HEK293 (cell line): ENCODE data around the gene JAK3.
"Not testable (repeated sequence)": the region's sequence is repeated elsewhere in the genome, so short reads cannot be mapped to it uniquely, and the experiment has no call there.

Experiments
- CTCF ChIA-PET: fragments of 350-600 bp; formaldehyde crosslinking; extraction: SDS; loops from one replicate; lab custom pipeline; 2021; ENCODE audit warnings: antibody characterized with exemption; lab: Yijun Ruan, JAX
- POLR2A ChIA-PET: fragments of 300-600 bp; formaldehyde crosslinking; extraction: SDS; loops from one replicate; lab custom pipeline; 2020; ENCODE audit warnings: antibody characterized with exemption, inconsistent platforms; lab: Yijun Ruan, JAX
- H3K27ac ChIP-seq: fragments of 200-500 bp; sonication (Bioruptor generic); 2 replicates; pipeline ENCODE4 v1.5.1; 2014; ENCODE audit warnings: low read depth, low read length, control low read depth, inconsistent platforms; ENCODE audit errors: extremely low read depth
- H3K36me3 ChIP-seq, 2 experiments: fragments of 200-500 bp in 1 of 2; sonication (Bioruptor generic) in 1 of 2; 1 replicate in 1 of 2; 2 replicates in 1 of 2; pipeline ENCODE4 v1.5.1; 2014 to 2017; ENCODE audit warnings: inconsistent platforms in 2 of 2, low read length in 2 of 2; ENCODE audit not compliant: control insufficient read depth in 2 of 2, insufficient read depth in 1 of 2
- H3K4me1 ChIP-seq: fragments of 200-500 bp; sonication (Bioruptor generic); 2 replicates; pipeline ENCODE4 v1.5.1; 2014; ENCODE audit warnings: mild to moderate bottlenecking, low read length, inconsistent platforms; ENCODE audit not compliant: control insufficient read depth, insufficient read depth
- H3K4me3 ChIP-seq: 2 replicates; pipeline ENCODE4 v1.5.1; 2011; ENCODE audit warnings: low read depth, mild to moderate bottlenecking, control low read depth, low read length, moderate library complexity
- H3K9me3 ChIP-seq: fragments of 200-500 bp; sonication (Bioruptor generic); 2 replicates; pipeline ENCODE4 v1.5.1; 2014; ENCODE audit warnings: low read depth, low read length, inconsistent platforms; ENCODE audit not compliant: control insufficient read depth, insufficient read depth
- MZF1 ChIP-seq: fragments of 450-650 bp; formaldehyde crosslinking; IDR thresholded peaks from 2 replicates; pipeline ENCODE4 v1.5.1; 2017; ENCODE audit warnings: missing biosample characterization, missing genetic modification characterization, borderline replicate concordance
- SALL2 ChIP-seq: fragments of 450-650 bp; formaldehyde crosslinking; IDR thresholded peaks from 2 replicates; pipeline ENCODE4 v1.5.0; 2017; ENCODE audit warnings: missing biosample characterization, mild to moderate bottlenecking, missing genetic modification characterization, borderline replicate concordance
- SP7 ChIP-seq: fragments of 450-650 bp; formaldehyde crosslinking; IDR thresholded peaks from 2 replicates; pipeline ENCODE4 v1.5.1; 2016; ENCODE audit warnings: missing biosample characterization, missing genetic modification characterization
- ZBTB20 ChIP-seq: fragments of 450-650 bp; formaldehyde crosslinking; IDR thresholded peaks from 2 replicates; pipeline ENCODE4 v1.5.1; 2016; ENCODE audit warnings: missing biosample characterization, missing genetic modification characterization
- ZNF335 ChIP-seq: fragments of 450-650 bp; formaldehyde crosslinking; conservative IDR thresholded peaks from 2 replicates; pipeline ENCODE4 v1.5.1; 2016; ENCODE audit warnings: missing biosample characterization, missing genetic modification characterization
- ZNF416 ChIP-seq: fragments of 450-650 bp; formaldehyde crosslinking; IDR thresholded peaks from 2 replicates; pipeline ENCODE4 v1.5.1; 2016; ENCODE audit warnings: missing biosample characterization, missing genetic modification characterization
- ZNF530 ChIP-seq: fragments of 450-650 bp; formaldehyde crosslinking; IDR thresholded peaks from 2 replicates; pipeline ENCODE4 v1.5.1; 2016; ENCODE audit warnings: low read depth, missing biosample characterization, missing genetic modification characterization
- ZNF560 ChIP-seq: fragments of 450-650 bp; formaldehyde crosslinking; IDR thresholded peaks from 2 replicates; pipeline ENCODE4 v1.5.1; 2017; ENCODE audit warnings: missing biosample characterization, missing genetic modification characterization, borderline replicate concordance
- ZNF621 ChIP-seq: fragments of 450-650 bp; formaldehyde crosslinking; IDR thresholded peaks from 2 replicates; pipeline ENCODE4 v1.5.1; 2017; ENCODE audit warnings: missing biosample characterization, missing genetic modification characterization
- TF ChIP-seq, protein P1 (sequence below): fragments of 450-650 bp; formaldehyde crosslinking; IDR thresholded peaks from 2 replicates; pipeline ENCODE4 v1.5.1; 2017; ENCODE audit warnings: missing biosample characterization, missing genetic modification characterization
- TF ChIP-seq, protein P2 (sequence below): fragments of 450-650 bp; formaldehyde crosslinking; IDR thresholded peaks from 2 replicates; pipeline ENCODE4 v1.5.1; 2016; ENCODE audit warnings: missing biosample characterization, missing genetic modification characterization
- TF ChIP-seq, protein P3 (sequence below): fragments of 450-650 bp; formaldehyde crosslinking; IDR thresholded peaks from 2 replicates; pipeline ENCODE4 v1.5.1; 2016; ENCODE audit warnings: missing biosample characterization, missing genetic modification characterization

Gene JAK3

DNA sequence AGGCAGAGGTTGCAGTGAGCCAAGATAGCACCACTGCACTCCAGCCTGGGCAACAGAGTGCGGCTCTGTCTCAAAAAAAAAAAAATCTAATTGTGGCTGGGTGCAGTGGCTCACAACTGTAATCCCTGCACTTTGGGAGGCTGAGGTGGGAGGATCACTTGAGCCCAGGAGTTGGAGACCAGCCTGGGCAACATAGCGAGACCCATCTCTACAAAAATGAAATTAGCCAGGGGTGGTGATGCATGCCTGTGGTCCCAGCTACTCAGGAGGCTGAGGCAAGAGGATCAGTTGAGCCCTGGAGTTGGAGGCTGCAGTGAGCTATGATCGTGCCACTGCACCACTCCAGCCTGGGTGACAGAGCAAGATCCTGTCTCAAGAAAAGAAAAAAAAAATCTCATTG lies 49.2 kb downstream of the JAK3 start:
- POLR2A ChIA-PET: interaction anchor here (0.6 kb wide), 1 partner anchor 27 kb away, joined by 3 read pairs; no protein-coding TSS in a partner anchor
- H3K36me3 ChIP-seq, H3K27ac ChIP-seq, H3K9me3 ChIP-seq, H3K4me3 ChIP-seq, H3K4me1 ChIP-seq: not testable (repeated sequence)
- CTCF ChIA-PET: interaction anchor here (0.6 to 0.8 kb wide), 2 partner anchors 13 to 320 kb away, joined by 3 read pairs; no protein-coding TSS in a partner anchor

DNA sequence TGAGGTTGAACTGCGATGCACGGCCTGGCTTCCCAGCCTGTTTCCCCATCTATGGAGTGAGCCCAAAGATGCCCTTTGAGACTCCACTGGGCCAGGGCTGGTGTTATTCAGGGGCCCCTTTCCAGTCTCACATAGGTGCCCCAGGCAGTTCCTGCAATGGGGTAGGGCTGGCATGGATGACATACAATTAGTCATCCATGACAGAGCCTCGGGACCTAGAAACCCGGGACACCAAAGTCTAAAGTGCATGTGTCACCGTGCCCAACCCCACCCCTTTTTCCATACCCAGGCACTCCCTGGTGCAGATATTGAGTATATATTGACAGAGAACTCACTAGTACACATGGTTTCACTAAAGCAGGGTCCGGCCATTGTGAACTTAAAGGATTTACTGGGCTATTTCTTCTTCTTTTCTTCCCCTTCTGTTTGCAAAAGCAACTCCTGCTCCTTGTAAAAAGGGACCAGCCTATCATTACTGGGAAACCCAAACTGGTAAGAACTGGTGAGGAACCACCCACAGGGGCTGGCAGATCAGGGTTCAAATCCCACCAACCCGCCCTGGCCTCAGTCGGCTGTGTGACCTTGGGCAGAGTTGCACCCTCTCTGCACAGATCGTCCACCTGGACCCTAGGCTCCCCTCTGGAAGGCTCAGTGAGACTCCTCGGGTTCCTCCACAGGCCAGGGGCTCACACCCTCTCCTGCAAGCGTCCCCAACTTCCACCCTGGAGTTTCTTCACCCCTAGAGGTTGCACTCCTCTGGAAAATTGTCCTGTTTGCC lies 50.2 kb downstream of the JAK3 start:
- ChIA-PET CTCF (interaction anchor here (0.6 to 1.2 kb wide), 5 partner anchors 13 to 189 kb away, joined by 3 to 5 read pairs (median 3); no protein-coding TSS in a partner anchor), POLR2A (no interaction called here)
- no peaks in the 10 kb centered on the region for H3K4me1 ChIP-seq
- H3K9me3 ChIP-seq: no peaks in the 10 kb centered on the region
- no peak overlapping the region for H3K4me3 ChIP-seq
- no peaks in the 10 kb centered on the region for H3K36me3 ChIP-seq
- TF ChIP-seq ZNF335 (tag by site-specific recombination) (peak; percentile 61), MZF1 (tag by site-specific recombination) (no peak), ZNF530 (no peak), SP7 (tag by site-specific recombination) (0 out of 2 replicates have a peak, but pooled peaks have one; percentile 15), ZBTB20 (tag by site-specific recombination) (peak; percentile 30; the same call in 1 of the 2 replicates)
- TF ChIP-seq, all 188 proteins: peak for 3
- no peak overlapping the region for H3K27ac ChIP-seq

DNA sequence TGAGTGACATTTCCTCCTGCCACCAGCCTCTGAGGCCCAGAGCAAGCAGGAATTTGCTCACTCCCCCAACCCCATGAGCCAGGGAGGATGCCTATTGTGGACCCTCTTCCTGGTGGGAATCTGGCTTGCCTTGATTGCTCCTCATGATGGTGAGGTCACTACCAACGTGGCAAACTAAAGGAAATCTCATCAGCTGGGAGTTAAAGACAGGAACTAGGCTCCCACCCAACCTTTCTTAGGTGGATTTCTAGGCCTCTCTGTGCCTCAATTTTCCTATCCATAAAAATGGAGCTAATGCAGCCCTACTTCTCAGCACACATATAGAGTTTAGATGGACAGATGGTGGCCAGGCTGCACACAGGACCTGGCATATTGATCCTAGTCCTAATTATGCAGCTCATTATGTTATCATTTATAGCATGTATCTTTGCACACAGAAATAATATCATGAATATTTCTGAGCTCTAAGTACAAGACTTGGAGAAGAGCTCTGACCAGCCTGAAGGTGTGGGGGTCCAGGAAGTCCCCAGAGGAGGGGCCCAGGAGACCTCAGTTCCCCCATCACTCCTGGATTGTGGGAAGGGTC lies 50.9 kb downstream of the JAK3 start:
- no peaks in the 10 kb centered on the region for H3K36me3 ChIP-seq
- CTCF ChIA-PET: interaction anchor here (0.6 to 2.4 kb wide), 6 partner anchors 12 to 189 kb away, joined by 3 to 5 read pairs (median 3); partner anchors contain the start of gene RPL18A
- H3K27ac ChIP-seq: no peak overlapping the region
- no peaks in the 10 kb centered on the region for H3K9me3 ChIP-seq
- TF ChIP-seq ZNF416 (tag by site-specific recombination): no peak
- no peak for TF ChIP-seq SALL2 (tag by site-specific recombination)
- TF ChIP-seq, protein P1, sequence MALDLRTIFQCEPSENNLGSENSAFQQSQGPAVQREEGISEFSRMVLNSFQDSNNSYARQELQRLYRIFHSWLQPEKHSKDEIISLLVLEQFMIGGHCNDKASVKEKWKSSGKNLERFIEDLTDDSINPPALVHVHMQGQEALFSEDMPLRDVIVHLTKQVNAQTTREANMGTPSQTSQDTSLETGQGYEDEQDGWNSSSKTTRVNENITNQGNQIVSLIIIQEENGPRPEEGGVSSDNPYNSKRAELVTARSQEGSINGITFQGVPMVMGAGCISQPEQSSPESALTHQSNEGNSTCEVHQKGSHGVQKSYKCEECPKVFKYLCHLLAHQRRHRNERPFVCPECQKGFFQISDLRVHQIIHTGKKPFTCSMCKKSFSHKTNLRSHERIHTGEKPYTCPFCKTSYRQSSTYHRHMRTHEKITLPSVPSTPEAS (tag by site-specific recombination): no peak
- no peak for TF ChIP-seq ZNF560
- TF ChIP-seq ZNF621 (tag by site-specific recombination): no peak
- TF ChIP-seq, protein P2, sequence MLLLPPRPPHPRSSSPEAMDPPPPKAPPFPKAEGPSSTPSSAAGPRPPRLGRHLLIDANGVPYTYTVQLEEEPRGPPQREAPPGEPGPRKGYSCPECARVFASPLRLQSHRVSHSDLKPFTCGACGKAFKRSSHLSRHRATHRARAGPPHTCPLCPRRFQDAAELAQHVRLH (tag by site-specific recombination): peak; percentile 52; the same call in 1 of the 2 replicates
- TF ChIP-seq, protein P3, sequence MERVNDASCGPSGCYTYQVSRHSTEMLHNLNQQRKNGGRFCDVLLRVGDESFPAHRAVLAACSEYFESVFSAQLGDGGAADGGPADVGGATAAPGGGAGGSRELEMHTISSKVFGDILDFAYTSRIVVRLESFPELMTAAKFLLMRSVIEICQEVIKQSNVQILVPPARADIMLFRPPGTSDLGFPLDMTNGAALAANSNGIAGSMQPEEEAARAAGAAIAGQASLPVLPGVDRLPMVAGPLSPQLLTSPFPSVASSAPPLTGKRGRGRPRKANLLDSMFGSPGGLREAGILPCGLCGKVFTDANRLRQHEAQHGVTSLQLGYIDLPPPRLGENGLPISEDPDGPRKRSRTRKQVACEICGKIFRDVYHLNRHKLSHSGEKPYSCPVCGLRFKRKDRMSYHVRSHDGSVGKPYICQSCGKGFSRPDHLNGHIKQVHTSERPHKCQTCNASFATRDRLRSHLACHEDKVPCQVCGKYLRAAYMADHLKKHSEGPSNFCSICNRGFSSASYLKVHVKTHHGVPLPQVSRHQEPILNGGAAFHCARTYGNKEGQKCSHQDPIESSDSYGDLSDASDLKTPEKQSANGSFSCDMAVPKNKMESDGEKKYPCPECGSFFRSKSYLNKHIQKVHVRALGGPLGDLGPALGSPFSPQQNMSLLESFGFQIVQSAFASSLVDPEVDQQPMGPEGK: no peak
- POLR2A ChIA-PET: no interaction called here
- H3K4me3 ChIP-seq: no peak overlapping the region
- H3K4me1 ChIP-seq: no peaks in the 10 kb centered on the region
